Endothelial cell of umbilical vein (primary cell): ENCODE measurements around the gene IL3RA. TPM values are rescaled to one million over a fixed set of nuclear protein-coding genes. Genes with fewer than 3 reads are reported as not detected.

Experiments used
- BruUV-seq: library from RNA; stranded (reverse); fragments of 400-500 nt; replicated peaks from 2 replicates; lab custom pipeline; 2021; lab: Mats Ljungman, UMichigan
- CTCF ChIA-PET: fragments of 300-600, 350-600 bp; sonication (Branson Sonifier 250); formaldehyde crosslinking; loops from one replicate; lab custom pipeline; 2021; ENCODE audit warnings: antibody characterized with exemption, inconsistent platforms; lab: Charles Lee
- POLR2A ChIA-PET: fragments of 300-600, 350-600 bp; sonication (Branson Sonifier 250); formaldehyde crosslinking; loops from one replicate; lab custom pipeline; 2021; ENCODE audit warnings: antibody characterized with exemption, inconsistent platforms; lab: Charles Lee
- DNase-seq: peaks from one replicate; pipeline ENCODE4 v3.0.0-alpha.2; 2011; ENCODE audit warnings: low read depth, low spot score
- FAIRE-seq: peaks from 2 replicates; lab custom pipeline; 2011; peaks lifted over from hg19 to GRCh38; lab: Jason Lieb, UNC
- H2AFZ ChIP-seq: 2 replicates; pipeline ENCODE4 v1.6.0; 2012; ENCODE audit warnings: low read depth, low read length, control low read depth, inconsistent platforms
- H3K27ac ChIP-seq: 2 replicates; pipeline ENCODE4 v1.5.1; 2011; ENCODE audit warnings: low read depth, mild to moderate bottlenecking, control low read depth, low read length, moderate library complexity; ENCODE audit not compliant: insufficient read depth
- H3K27me3 ChIP-seq, 2 experiments: 2 replicates each; pipeline versions ENCODE4 v1.6.0 to v1.6.1; 2011; ENCODE audit warnings: low read length in 2 of 2, mixed read lengths in 1 of 2; ENCODE audit not compliant: control insufficient read depth in 2 of 2, insufficient read depth in 2 of 2
- H3K36me3 ChIP-seq, 2 experiments: 2 replicates in 1 of 2; 3 replicates in 1 of 2; pipeline ENCODE4 v1.5.1; 2011; ENCODE audit warnings: low read length in 2 of 2, mild to moderate bottlenecking in 1 of 2, moderate library complexity in 1 of 2; ENCODE audit not compliant: control insufficient read depth in 2 of 2, insufficient read depth in 2 of 2; ENCODE audit errors: extremely low read depth in 1 of 2
- H3K4me1 ChIP-seq: 3 replicates; pipeline ENCODE4 v1.5.1; 2011; ENCODE audit warnings: mild to moderate bottlenecking, low read length; ENCODE audit not compliant: control insufficient read depth, insufficient read depth; ENCODE audit errors: extremely low read depth
- H3K4me2 ChIP-seq: 2 replicates; pipeline ENCODE4 v1.6.1; 2011; ENCODE audit warnings: low read length, control low read depth, mixed read lengths; ENCODE audit not compliant: insufficient read depth
- H3K4me3 ChIP-seq, 3 experiments: fragments of 200-600 bp in 1 of 3; sonication (generic), shearing (Covaris generic) in 1 of 3; replicated peaks in 1 of 3; 2 replicates each; pipeline ENCODE4 v1.5.1; 2011 to 2016; ENCODE audit warnings: control low read depth in 3 of 3, low read length in 3 of 3, mild to moderate bottlenecking in 2 of 3, inconsistent platforms in 1 of 3, low read depth in 1 of 3, moderate library complexity in 1 of 3; ENCODE audit not compliant: insufficient read depth in 1 of 3
- H3K79me2 ChIP-seq: 2 replicates; pipeline ENCODE4 v1.6.0; 2012; ENCODE audit warnings: low read length, inconsistent platforms; ENCODE audit not compliant: control insufficient read depth, insufficient read depth
- H3K9ac ChIP-seq: replicated peaks from 2 replicates; pipeline ENCODE3; 2011; ENCODE audit warnings: low read length, control low read depth; ENCODE audit not compliant: insufficient read depth; ENCODE audit errors: extremely low read depth
- H3K9me1 ChIP-seq: replicated peaks from 3 replicates; pipeline ENCODE4 v1.6.0; 2011; ENCODE audit warnings: mild to moderate bottlenecking, low read length; ENCODE audit not compliant: control insufficient read depth, insufficient read depth; ENCODE audit errors: extremely low read depth
- H3K9me3 ChIP-seq: replicated peaks from 2 replicates; pipeline ENCODE4 v1.5.1; 2012; ENCODE audit warnings: low read length, inconsistent platforms; ENCODE audit not compliant: control insufficient read depth, insufficient read depth
- H4K20me1 ChIP-seq: replicated peaks from 2 replicates; pipeline ENCODE3; 2011; ENCODE audit warnings: mild to moderate bottlenecking, low read length; ENCODE audit not compliant: control insufficient read depth, insufficient read depth; ENCODE audit errors: extremely low read depth
- CTCF ChIP-seq, 2 donors: IDR thresholded peaks; 1 replicate in 1 of 2; 2 replicates in 1 of 2; pipeline ENCODE4 v1.5.1; 2011; ENCODE audit warnings: low read length in 2 of 2, mild to moderate bottlenecking in 2 of 2, moderate library complexity in 2 of 2, control low read depth in 1 of 2, inconsistent platforms in 1 of 2, low read depth in 1 of 2; ENCODE audit not compliant: insufficient read depth in 1 of 2; ENCODE audit errors: extremely low read depth in 1 of 2
- EZH2 ChIP-seq: IDR thresholded peaks from 2 replicates; pipeline ENCODE4 v1.6.1; 2012; ENCODE audit warnings: borderline replicate concordance, low read depth, mild to moderate bottlenecking, moderate library complexity, low read length, inconsistent platforms; ENCODE audit not compliant: severe bottlenecking
- FOS ChIP-seq: IDR thresholded peaks from 2 replicates; pipeline ENCODE4 v1.6.1; 2011; ENCODE audit warnings: mild to moderate bottlenecking, low read length, moderate library complexity, borderline replicate concordance; ENCODE audit not compliant: insufficient read depth
- GATA2 ChIP-seq: IDR thresholded peaks from 2 replicates; pipeline ENCODE4 v1.7.0; 2011; ENCODE audit warnings: low read depth, mild to moderate bottlenecking, moderate library complexity, mixed read lengths, low read length; ENCODE audit not compliant: insufficient read length, insufficient read depth
- JUN ChIP-seq: IDR thresholded peaks from 2 replicates; pipeline ENCODE4 v1.6.1; 2011; ENCODE audit warnings: borderline replicate concordance, low read depth; ENCODE audit not compliant: insufficient read length, insufficient read depth
- MAX ChIP-seq: IDR thresholded peaks from 2 replicates; pipeline ENCODE4 v1.6.1; 2011; ENCODE audit not compliant: insufficient read depth, insufficient read length
- MYC ChIP-seq: IDR thresholded peaks from one replicate; pipeline ENCODE4 v1.6.1; 2011; ENCODE audit warnings: mild to moderate bottlenecking, low read depth, low read length
- POLR2A ChIP-seq: IDR thresholded peaks from 2 replicates; pipeline ENCODE4 v1.6.1; 2012; ENCODE audit warnings: low read depth, mild to moderate bottlenecking, control low read depth, low read length
- POLR2AphosphoS5 ChIP-seq: IDR thresholded peaks from 2 replicates; pipeline ENCODE4 v1.6.1; 2012; ENCODE audit warnings: low read depth, mild to moderate bottlenecking, control low read depth, low read length, moderate library complexity; ENCODE audit not compliant: insufficient read depth
- dilution Hi-C: fragments of 300-500 bp; cut with MboI; formaldehyde crosslinking; loops from one replicate; pipeline ENCODE4 v1.15.0; 2019; ENCODE audit warnings: low sequenced_read_pairs; ENCODE audit not compliant: extremely low pct_ligation_motif_present
- intact Hi-C: fragments of 100-400 bp; cut with micrococcal nuclease; formaldehyde crosslinking; loops from one replicate; pipeline ENCODE4 v1.10.0; 2022
- polyA plus RNA-seq, 4 experiments: library from polyadenylated mRNA; depleted of rRNA in 3 of 4; stranded (reverse) in 3 of 4; unstranded in 1 of 4; fragments of >200 nt; gene quantifications; 2 replicates each; pipeline versions ENCODE4 v1.2.1 to v1.2.3, GENCODE V29; 2011 to 2012; ENCODE audit warnings: missing spikeins in 1 of 4
- total RNA-seq: library from RNA; stranded (reverse); gene quantifications from 2 replicates; pipeline ENCODE4 v1.2.3, GENCODE V29; 2021

Gene IL3RA
- total and polyA plus RNA-seq, 2 donors (not counting 3 experiments of a cell fraction or from before 2014, with no cell fraction given) = 28.9 to 35.1 TPM

GRCh38 chrX:1416327-1416784 is 79.8 kb downstream of the IL3RA start:
- POLR2A ChIA-PET = no interaction called here
- H4K20me1 ChIP-seq = no peaks in the 10 kb centered on the region
- H2AFZ ChIP-seq = no peak overlapping the region
- H3K9ac ChIP-seq = no peak overlapping the region
- no peaks in the 10 kb centered on the region for H3K9me3 ChIP-seq
- CTCF ChIA-PET = no interaction called here
- no peak overlapping the region for H3K4me3 ChIP-seq
- H3K27ac ChIP-seq = no peak overlapping the region
- no peak overlapping the region for H3K4me2 ChIP-seq
- H3K79me2 ChIP-seq = no peaks in the 10 kb centered on the region
- H3K9me1 ChIP-seq = no peaks in the 10 kb centered on the region
- dilution Hi-C loops = no loop called here
- intact Hi-C loops = no loop called here
- no peak for DNase-seq
- no TSS peak for BruUV-seq
- H3K4me1 ChIP-seq = no peaks in the 10 kb centered on the region
- H3K27me3 ChIP-seq = no peaks in the 10 kb centered on the region
- H3K36me3 ChIP-seq = peaks cover 0 to 29% of the 10 kb centered on the region in 2 experiments
- FAIRE-seq = no peak
- TF ChIP-seq POLR2AphosphoS5 (no peak), EZH2 (no peak), MYC (no peak), MAX (no peak), JUN (no peak), GATA2 (no peak), CTCF (IDR thresholded peaks at IDR 0.05; ENCODE audit: extremely low read depth in 1 of 2, insufficient read depth in 1 of 2, low read depth in 1 of 2, low read length in 2 of 2) (no peak), POLR2A (no peak), FOS (no peak)
